Thyroid gland (tissue), 4 donors: Measurements from ENCODE around the gene PIGW.

Source experiments
- POLR2A ChIP-seq, 2 donors: fragments of 450-650 bp; IDR thresholded peaks; one replicate each; pipeline ENCODE4 v1.6.1; 2017; ENCODE audit warnings: antibody characterized with exemption in 2 of 2, mild to moderate bottlenecking in 2 of 2, moderate library complexity in 1 of 2
- TF ChIP-seq, protein P1 (sequence below), 6 experiments: fragments of 200-600 bp in 3 of 6; fragments of 450-650 bp in 3 of 6; sonication (generic) in 3 of 6; IDR thresholded peaks; one replicate each; pipeline ENCODE4 v1.5.1; 2016 to 2019; ENCODE audit warnings: antibody characterized with exemption in 6 of 6, mild to moderate bottlenecking in 2 of 6, inconsistent platforms in 1 of 6, moderate library complexity in 1 of 6

DNA sequence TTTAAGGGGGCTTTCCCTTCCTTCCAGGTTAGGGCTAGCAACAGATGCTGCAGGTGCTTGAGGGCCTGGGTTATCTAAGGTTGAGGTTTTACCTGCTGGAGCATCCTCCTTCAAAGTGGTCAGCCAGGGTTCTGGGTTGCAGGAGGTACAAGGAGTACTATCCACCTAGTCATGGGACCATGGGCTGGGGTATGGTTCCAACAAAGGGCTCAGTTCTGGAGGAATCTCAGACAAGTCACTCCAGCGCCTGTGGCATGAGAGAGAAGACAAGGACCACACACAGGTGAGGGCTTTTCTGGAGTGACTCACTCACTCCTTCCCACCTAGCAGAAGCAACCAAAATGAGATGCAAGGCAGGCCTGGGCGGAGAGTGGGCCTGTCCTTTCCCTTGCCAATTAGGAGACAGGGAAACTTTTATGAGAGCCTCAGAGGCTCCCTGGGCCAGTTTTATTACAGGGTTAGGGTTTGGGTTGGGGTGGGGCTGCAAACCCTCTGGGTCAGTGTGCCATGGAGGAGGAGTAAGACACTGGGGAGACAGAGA, 2.3 kb upstream of the PIGW start:
- TF ChIP-seq, protein P1, sequence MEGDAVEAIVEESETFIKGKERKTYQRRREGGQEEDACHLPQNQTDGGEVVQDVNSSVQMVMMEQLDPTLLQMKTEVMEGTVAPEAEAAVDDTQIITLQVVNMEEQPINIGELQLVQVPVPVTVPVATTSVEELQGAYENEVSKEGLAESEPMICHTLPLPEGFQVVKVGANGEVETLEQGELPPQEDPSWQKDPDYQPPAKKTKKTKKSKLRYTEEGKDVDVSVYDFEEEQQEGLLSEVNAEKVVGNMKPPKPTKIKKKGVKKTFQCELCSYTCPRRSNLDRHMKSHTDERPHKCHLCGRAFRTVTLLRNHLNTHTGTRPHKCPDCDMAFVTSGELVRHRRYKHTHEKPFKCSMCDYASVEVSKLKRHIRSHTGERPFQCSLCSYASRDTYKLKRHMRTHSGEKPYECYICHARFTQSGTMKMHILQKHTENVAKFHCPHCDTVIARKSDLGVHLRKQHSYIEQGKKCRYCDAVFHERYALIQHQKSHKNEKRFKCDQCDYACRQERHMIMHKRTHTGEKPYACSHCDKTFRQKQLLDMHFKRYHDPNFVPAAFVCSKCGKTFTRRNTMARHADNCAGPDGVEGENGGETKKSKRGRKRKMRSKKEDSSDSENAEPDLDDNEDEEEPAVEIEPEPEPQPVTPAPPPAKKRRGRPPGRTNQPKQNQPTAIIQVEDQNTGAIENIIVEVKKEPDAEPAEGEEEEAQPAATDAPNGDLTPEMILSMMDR (IDR thresholded peaks at IDR 0.05): no peak
- no peak for TF ChIP-seq POLR2A (IDR thresholded peaks at IDR 0.05)
